Neuronal stem cell (in vitro differentiated cells): Measurements from ENCODE around the gene LUC7L3. TPM values are rescaled to one million over a fixed set of nuclear protein-coding genes. Genes with fewer than 3 reads are reported as not detected.
A peak's percentile ranks its signal among the peaks of the same experiment; 100 is the strongest.
"Not testable (repeated sequence)": the region's sequence is repeated elsewhere in the genome, so short reads cannot be mapped to it uniquely, and the experiment has no call there.

Experiments
- DNase-seq: peaks from one replicate; pipeline ENCODE4 v3.0.0-alpha.2; 2013; ENCODE audit warnings: low spot score
- H2AFZ ChIP-seq: one replicate; pipeline ENCODE4 v1.6.1; 2013; ENCODE audit warnings: mild to moderate bottlenecking, low read length, inconsistent platforms
- H2AK5ac ChIP-seq: 2 replicates; pipeline ENCODE4 v1.6.1; 2013; ENCODE audit warnings: low read depth, mild to moderate bottlenecking, inconsistent platforms, low read length, moderate library complexity, mixed read lengths
- H2BK120ac ChIP-seq: 2 replicates; pipeline ENCODE4 v1.6.1; 2013; ENCODE audit warnings: low read depth, mild to moderate bottlenecking, inconsistent platforms, low read length, moderate library complexity, mixed read lengths
- H2BK12ac ChIP-seq: one replicate; pipeline ENCODE4 v1.6.1; 2013; ENCODE audit warnings: low read length, inconsistent platforms
- H2BK15ac ChIP-seq: 2 replicates; pipeline ENCODE4 v1.6.1; 2013; ENCODE audit warnings: mild to moderate bottlenecking, low read length, inconsistent platforms, mixed read lengths
- H2BK5ac ChIP-seq: one replicate; pipeline ENCODE4 v1.6.1; 2013; ENCODE audit warnings: inconsistent platforms, mild to moderate bottlenecking, low read length, moderate library complexity
- H3K14ac ChIP-seq: one replicate; pipeline ENCODE4 v1.6.1; 2013; ENCODE audit warnings: low read length, inconsistent platforms
- H3K18ac ChIP-seq: 2 replicates; pipeline ENCODE4 v1.6.1; 2013; ENCODE audit warnings: low read length, inconsistent platforms
- H3K23ac ChIP-seq: 2 replicates; pipeline ENCODE4 v1.6.1; 2013; ENCODE audit warnings: low read depth, mild to moderate bottlenecking, mixed read lengths, low read length, inconsistent platforms; ENCODE audit not compliant: poor library complexity
- H3K27ac ChIP-seq: replicated peaks from 3 replicates; pipeline ENCODE4 v1.5.1; 2013; ENCODE audit warnings: low read length, inconsistent platforms
- H3K27me3 ChIP-seq, 3 experiments: 2 replicates each; pipeline ENCODE4 v1.6.1; 2013; ENCODE audit warnings: low read length in 3 of 3, mild to moderate bottlenecking in 2 of 3, inconsistent platforms in 1 of 3, low read depth in 1 of 3, mixed read lengths in 1 of 3, moderate library complexity in 1 of 3; ENCODE audit not compliant: control insufficient read depth in 3 of 3, insufficient read depth in 3 of 3
- H3K36me3 ChIP-seq, 2 donors: replicated peaks in 1 of 2; 2 replicates each; pipeline ENCODE4 v1.6.1; 2013; ENCODE audit warnings: low read length in 2 of 2; ENCODE audit not compliant: control insufficient read depth in 2 of 2, insufficient read depth in 2 of 2
- H3K4ac ChIP-seq: 2 replicates; pipeline ENCODE4 v1.6.1; 2013; ENCODE audit warnings: inconsistent platforms, mild to moderate bottlenecking, low read length, moderate library complexity
- H3K4me1 ChIP-seq, 2 donors: 1 replicate in 1 of 2; 2 replicates in 1 of 2; pipeline ENCODE4 v1.6.1; 2013; ENCODE audit warnings: low read length in 2 of 2, low read depth in 1 of 2; ENCODE audit not compliant: control insufficient read depth in 2 of 2, insufficient read depth in 1 of 2
- H3K4me2 ChIP-seq: one replicate; pipeline ENCODE4 v1.6.1; 2013; ENCODE audit warnings: mild to moderate bottlenecking, low read length, inconsistent platforms; ENCODE audit not compliant: insufficient read depth, poor library complexity, severe bottlenecking
- H3K4me3 ChIP-seq, 2 donors: 2 replicates each; pipeline ENCODE4 v1.5.1; 2013; ENCODE audit warnings: low read length in 2 of 2, mild to moderate bottlenecking in 2 of 2, inconsistent platforms in 1 of 2, moderate library complexity in 1 of 2
- H3K79me1 ChIP-seq: one replicate; pipeline ENCODE4 v1.6.1; 2013; ENCODE audit warnings: low read depth, mild to moderate bottlenecking, inconsistent platforms, low read length, moderate library complexity
- H3K9ac ChIP-seq: one replicate; pipeline ENCODE4 v1.6.1; 2013; ENCODE audit warnings: mild to moderate bottlenecking, low read depth, low read length, inconsistent platforms; ENCODE audit not compliant: poor library complexity
- H3K9me3 ChIP-seq, 2 donors: replicated peaks in 1 of 2; 2 replicates each; pipeline versions ENCODE3 to v1.6.1; 2013; ENCODE audit warnings: low read length in 2 of 2, mild to moderate bottlenecking in 2 of 2, inconsistent platforms in 1 of 2, low read depth in 1 of 2, mixed read lengths in 1 of 2, moderate library complexity in 1 of 2; ENCODE audit not compliant: control insufficient read depth in 2 of 2, insufficient read depth in 1 of 2
- H4K8ac ChIP-seq: one replicate; pipeline ENCODE4 v1.6.1; 2013; ENCODE audit warnings: low read depth, mild to moderate bottlenecking, inconsistent platforms, low read length, moderate library complexity
- H4K91ac ChIP-seq: one replicate; pipeline ENCODE4 v1.6.1; 2013; ENCODE audit warnings: low read length, low read depth, mild to moderate bottlenecking, inconsistent platforms; ENCODE audit not compliant: poor library complexity
- WGBS, 2 donors: extraction: QIAGEN DNeasy Blood & Tissue Kit; methylation state at CpG; one replicate each; pipeline ENCODE4 v1.1.7; 2013; ENCODE audit warnings: missing lambda C conversion rate in 2 of 2, mixed read lengths in 1 of 2; ENCODE audit not compliant: insufficient read length in 2 of 2, insufficient replicate concordance in 1 of 2; ENCODE audit errors: extremely low coverage in 2 of 2; 5-methylcytosine and 5-hydroxymethylcytosine counted together
- small RNA-seq: library from polyadenylated mRNA; stranded (forward); fragments of <200 nt; extraction: miRNeasy Mini kit (QIAGEN cat#:217004); gene quantifications from one replicate; pipeline ENCODE3, GENCODE V24; 2013; ENCODE audit not compliant: insufficient read depth

LUC7L3 gene

GRCh38 chr17:50804749-50805475 lies 85.5 kb downstream of the LUC7L3 start:
- H3K23ac ChIP-seq, H3K14ac ChIP-seq, H2BK120ac ChIP-seq, H2BK15ac ChIP-seq, H3K36me3 ChIP-seq, H2BK5ac ChIP-seq, DNase-seq, H3K9ac ChIP-seq, H3K4me3 ChIP-seq, H3K79me1 ChIP-seq, H4K8ac ChIP-seq, H2BK12ac ChIP-seq, H3K27ac ChIP-seq, H3K4ac ChIP-seq, H3K4me1 ChIP-seq, H3K4me2 ChIP-seq, H3K18ac ChIP-seq, H4K91ac ChIP-seq, H3K9me3 ChIP-seq, H2AK5ac ChIP-seq, H2AFZ ChIP-seq: not testable (repeated sequence)
- H3K27me3 ChIP-seq, result peaks cover 0 to 13% (median 0%) of the 10 kb centered on the region in 3 experiments
- no CpG with 5 or more reads among the region's 13 CpGs for WGBS, 2 donors

DNA sequence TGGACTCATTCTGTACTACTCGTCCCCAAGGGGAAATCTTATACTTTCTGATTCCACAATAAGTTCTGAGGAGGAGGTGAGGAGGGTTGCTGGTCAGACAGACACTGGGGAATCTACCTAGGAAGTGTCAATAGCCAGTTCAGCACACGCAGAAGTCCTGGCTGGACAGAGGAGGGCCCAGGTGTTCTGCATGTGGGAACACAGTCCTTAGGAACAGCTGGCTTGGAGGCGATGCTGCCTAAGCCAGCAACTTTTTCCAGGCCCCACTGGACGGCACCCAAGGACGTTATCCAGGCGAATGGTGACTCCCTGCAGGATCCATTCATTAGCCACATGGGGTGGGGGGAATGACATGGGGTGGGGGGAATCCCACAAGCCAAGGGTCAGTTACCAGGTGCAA lies 86.1 kb downstream of the LUC7L3 start:
- no peak overlapping the region for H2AFZ ChIP-seq
- H3K18ac ChIP-seq, result no peak overlapping the region
- H3K27me3 ChIP-seq, result peaks cover 0 to 11% (median 0%) of the 10 kb centered on the region in 3 experiments
- no peak overlapping the region for H2BK120ac ChIP-seq
- H3K14ac ChIP-seq, result no peak overlapping the region
- H3K23ac ChIP-seq, result no peak overlapping the region
- H3K9me3 ChIP-seq, result no peaks in the 10 kb centered on the region
- H3K9ac ChIP-seq, result no peak overlapping the region
- H3K79me1 ChIP-seq, result no peaks in the 10 kb centered on the region
- no peak overlapping the region for H4K91ac ChIP-seq
- WGBS, 2 donors, result no CpG with 5 or more reads among the region's 6 CpGs
- peak overlapping the region; percentile 36 for H2AK5ac ChIP-seq
- H3K4me3 ChIP-seq, result no peak overlapping the region
- H3K27ac ChIP-seq, result no peak overlapping the region
- no peak overlapping the region for H3K4me2 ChIP-seq
- peaks cover 0 to 3% of the 10 kb centered on the region in 2 donors for H3K4me1 ChIP-seq
- H2BK15ac ChIP-seq, result no peak overlapping the region
- no peak overlapping the region for H2BK12ac ChIP-seq
- DNase-seq, result no peak
- H3K36me3 ChIP-seq, result no peaks in the 10 kb centered on the region
- H2BK5ac ChIP-seq, result no peak overlapping the region
- no peak overlapping the region for H4K8ac ChIP-seq
- H3K4ac ChIP-seq, result no peak overlapping the region

Small RNA genes lying within 50 kb of the gene (small RNA-seq; reads per million reads assigned to genes)
- gene AC005921.1, result not detected
- not detected for gene MIR8059
- not detected for gene RF00019
